NT2/D1 (cell line): ENCODE measurements around the gene WDR73.

ENCODE experiments used
- SUZ12 ChIP-seq: IDR thresholded peaks from 2 replicates; pipeline ENCODE4 v1.6.1; 2011; ENCODE audit not compliant: insufficient read length, insufficient read depth; ENCODE audit errors: extremely low read depth
- YY1 ChIP-seq: IDR thresholded peaks from 2 replicates; pipeline ENCODE4 v1.6.1; 2011; ENCODE audit not compliant: insufficient read length, insufficient read depth
- ZNF274 ChIP-seq: IDR thresholded peaks from 2 replicates; pipeline ENCODE4 v1.6.1; 2011; ENCODE audit warnings: mild to moderate bottlenecking, low read depth, low read length

GRCh38 chr15:84656972-84657371 lies 2.9 kb upstream of the WDR73 start:
- TF ChIP-seq YY1 (no peak), ZNF274 (no peak), SUZ12 (no peak)
